SU-DHL-6 (cell line): Measurements from ENCODE around the gene ADPRHL1.

ENCODE experiments used
- H2AFZ ChIP-seq: fragments of 200-600 bp; sonication (generic); 2 replicates; pipeline ENCODE4 v1.6.1; 2014; ENCODE audit warnings: low read depth, mild to moderate bottlenecking, moderate library complexity, mixed read lengths, antibody characterized with exemption, low read length; ENCODE audit not compliant: severe bottlenecking
- H3F3A ChIP-seq: fragments of 200-600 bp; shearing (Covaris generic); 2 replicates; pipeline ENCODE4 v1.6.0; 2016; ENCODE audit warnings: antibody characterized with exemption, mild to moderate bottlenecking; ENCODE audit not compliant: insufficient read depth
- H3K27ac ChIP-seq: fragments of 200-600 bp; sonication (generic); 2 replicates; pipeline ENCODE4 v1.5.1; 2016; ENCODE audit warnings: low read depth, mild to moderate bottlenecking, low read length, moderate library complexity, mixed read lengths
- H3K27me3 ChIP-seq: fragments of 200-600 bp; sonication (generic), shearing (Covaris generic); 2 replicates; pipeline ENCODE4 v1.6.0; 2014; ENCODE audit warnings: mild to moderate bottlenecking, low read length
- H3K36me3 ChIP-seq: fragments of 200-600 bp; sonication (generic); 2 replicates; pipeline ENCODE4 v1.6.1; 2014; ENCODE audit warnings: mild to moderate bottlenecking, low read length, mixed read lengths
- H3K4me2 ChIP-seq: fragments of 300-600, 200-600 bp; shearing (Covaris generic), sonication (generic); 2 replicates; pipeline ENCODE4 v1.6.0; 2014; ENCODE audit warnings: low read length, low read depth, mild to moderate bottlenecking; ENCODE audit not compliant: poor library complexity, severe bottlenecking
- H3K4me3 ChIP-seq: fragments of 200-600 bp; sonication (generic); 2 replicates; pipeline ENCODE4 v1.5.1; 2014; ENCODE audit warnings: antibody characterized with exemption, low read length, mild to moderate bottlenecking, mixed read lengths; ENCODE audit not compliant: insufficient read depth, poor library complexity, severe bottlenecking
- H3K79me2 ChIP-seq: fragments of 200-600 bp; sonication (generic); 2 replicates; pipeline ENCODE4 v1.6.1; 2014; ENCODE audit warnings: mild to moderate bottlenecking, low read length, moderate library complexity; ENCODE audit not compliant: insufficient read depth
- H3K9ac ChIP-seq: fragments of 200-600 bp; sonication (generic); 2 replicates; pipeline ENCODE4 v1.7.0; 2014; ENCODE audit warnings: mild to moderate bottlenecking, low read length
- H3K9me2 ChIP-seq: fragments of 200-600 bp; sonication (generic); replicated peaks from 2 replicates; pipeline ENCODE4 v1.6.1; 2014; ENCODE audit warnings: low read length; ENCODE audit not compliant: insufficient read depth
- H3K9me3 ChIP-seq: fragments of 200-600 bp; sonication (generic); 2 replicates; pipeline ENCODE4 v1.6.1; 2014; ENCODE audit warnings: low read length, mixed read lengths; ENCODE audit not compliant: insufficient read depth
- H4K20me1 ChIP-seq: fragments of 200-600 bp; sonication (generic); 2 replicates; pipeline ENCODE4 v1.6.1; 2014; ENCODE audit warnings: low read depth, mild to moderate bottlenecking, antibody characterized with exemption, low read length, moderate library complexity, mixed read lengths
- CTCF ChIP-seq: fragments of 200-600 bp; sonication (generic); IDR thresholded peaks from one replicate; pipeline ENCODE4 v1.5.1; 2017; ENCODE audit warnings: antibody characterized with exemption, mild to moderate bottlenecking, low read length, moderate library complexity; ENCODE audit not compliant: insufficient read depth, poor library complexity, severe bottlenecking
- EZH2phosphoT487 ChIP-seq: fragments of 200-600 bp; sonication (generic), shearing (Covaris generic); conservative IDR thresholded peaks from 2 replicates; pipeline ENCODE4 v1.6.1; 2018; ENCODE audit warnings: mild to moderate bottlenecking, antibody characterized with exemption, low read length, moderate library complexity, mixed read lengths

The ADPRHL1 gene

GRCh38 chr13:113425941-113426590, 27.2 kb downstream of the ADPRHL1 start:
- H3K36me3 ChIP-seq: no peaks in the 10 kb centered on the region
- no peak for TF ChIP-seq EZH2phosphoT487
- TF ChIP-seq CTCF: no peak
- no peak overlapping the region for H3K9ac ChIP-seq
- no peak overlapping the region for H3K4me3 ChIP-seq
- H3K79me2 ChIP-seq: no peaks in the 10 kb centered on the region
- no peak overlapping the region for H3K27ac ChIP-seq
- no peaks in the 10 kb centered on the region for H4K20me1 ChIP-seq
- H3K4me2 ChIP-seq: no peak overlapping the region
- H2AFZ ChIP-seq: no peak overlapping the region
- H3K9me2 ChIP-seq: no peaks in the 10 kb centered on the region
- no peaks in the 10 kb centered on the region for H3F3A ChIP-seq
- no peaks in the 10 kb centered on the region for H3K9me3 ChIP-seq
- H3K27me3 ChIP-seq: no peaks in the 10 kb centered on the region

GRCh38 chr13:113423520-113424163, 29.6 kb downstream of the ADPRHL1 start:
- Histone ChIP-seq H3F3A (no peaks in the 10 kb centered on the region), H3K27me3 (no peaks in the 10 kb centered on the region), H3K79me2 (no peaks in the 10 kb centered on the region), H3K4me2 (no peak overlapping the region), H3K4me3 (no peak overlapping the region), H3K9me3 (no peaks in the 10 kb centered on the region), H3K36me3 (no peaks in the 10 kb centered on the region), H3K27ac (no peak overlapping the region), H3K9me2 (no peaks in the 10 kb centered on the region), H2AFZ (no peak overlapping the region), H4K20me1 (no peaks in the 10 kb centered on the region), H3K9ac (no peak overlapping the region)
- no peak for TF ChIP-seq EZH2phosphoT487

- Histone ChIP-seq H3K9ac (no peak overlapping the region), H3F3A (no peaks in the 10 kb centered on the region), H3K4me3 (no peak overlapping the region)
Measured at GRCh38 chr13:113422807-113423519, 30.3 kb downstream of the ADPRHL1 start.

More at GRCh38 chr13:113422807-113423519, 30.3 kb downstream of the ADPRHL1 start:
- no peak for TF ChIP-seq CTCF
- no peak for TF ChIP-seq EZH2phosphoT487
- Histone ChIP-seq H3K4me2 (no peak overlapping the region), H3K9me2 (no peaks in the 10 kb centered on the region), H3K27ac (no peak overlapping the region), H3K9me3 (no peaks in the 10 kb centered on the region), H4K20me1 (no peaks in the 10 kb centered on the region), H3K27me3 (no peaks in the 10 kb centered on the region), H2AFZ (no peak overlapping the region), H3K36me3 (no peaks in the 10 kb centered on the region), H3K79me2 (no peaks in the 10 kb centered on the region)
